SK-N-SH treated with all-trans-retinoic acid at 6 μM for 48 hours (cell line): Measurements from ENCODE around the gene TTR.

ENCODE experiments used
- ZFP3 ChIP-seq: fragments of 250-450 bp; sonication (Bioruptor Pico); IDR thresholded peaks from 2 replicates; pipeline ENCODE4 v1.5.0; 2020; ENCODE audit warnings: mild to moderate bottlenecking, moderate library complexity
- ZFP30 ChIP-seq: fragments of 450-650 bp; formaldehyde crosslinking; IDR thresholded peaks from 2 replicates; pipeline ENCODE4 v1.5.0; 2022; ENCODE audit warnings: mild to moderate bottlenecking, moderate library complexity
- TF ChIP-seq, protein P1 (sequence below): fragments of 250-450 bp; sonication (Bioruptor Pico); IDR thresholded peaks from 2 replicates; pipeline ENCODE4 v1.8.0; 2020; ENCODE audit warnings: mild to moderate bottlenecking, moderate library complexity, borderline replicate concordance

GRCh38 chr18:31551883-31552282 lies 39.8 kb upstream of the TTR start:
- no peak for TF ChIP-seq ZFP30 (CRISPR knock-in tag)
- TF ChIP-seq, protein P1, sequence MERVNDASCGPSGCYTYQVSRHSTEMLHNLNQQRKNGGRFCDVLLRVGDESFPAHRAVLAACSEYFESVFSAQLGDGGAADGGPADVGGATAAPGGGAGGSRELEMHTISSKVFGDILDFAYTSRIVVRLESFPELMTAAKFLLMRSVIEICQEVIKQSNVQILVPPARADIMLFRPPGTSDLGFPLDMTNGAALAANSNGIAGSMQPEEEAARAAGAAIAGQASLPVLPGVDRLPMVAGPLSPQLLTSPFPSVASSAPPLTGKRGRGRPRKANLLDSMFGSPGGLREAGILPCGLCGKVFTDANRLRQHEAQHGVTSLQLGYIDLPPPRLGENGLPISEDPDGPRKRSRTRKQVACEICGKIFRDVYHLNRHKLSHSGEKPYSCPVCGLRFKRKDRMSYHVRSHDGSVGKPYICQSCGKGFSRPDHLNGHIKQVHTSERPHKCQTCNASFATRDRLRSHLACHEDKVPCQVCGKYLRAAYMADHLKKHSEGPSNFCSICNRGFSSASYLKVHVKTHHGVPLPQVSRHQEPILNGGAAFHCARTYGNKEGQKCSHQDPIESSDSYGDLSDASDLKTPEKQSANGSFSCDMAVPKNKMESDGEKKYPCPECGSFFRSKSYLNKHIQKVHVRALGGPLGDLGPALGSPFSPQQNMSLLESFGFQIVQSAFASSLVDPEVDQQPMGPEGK (CRISPR knock-in tag): no peak
- TF ChIP-seq ZFP3 (CRISPR knock-in tag): no peak
